ENCODE results near the gene EGLN3. TPM values are rescaled to one million over a fixed set of nuclear protein-coding genes. Genes with fewer than 3 reads are reported as not detected.

EGLN3 gene
- total RNA-seq, 1 donor from 2014 or later = 153 TPM

DNA sequence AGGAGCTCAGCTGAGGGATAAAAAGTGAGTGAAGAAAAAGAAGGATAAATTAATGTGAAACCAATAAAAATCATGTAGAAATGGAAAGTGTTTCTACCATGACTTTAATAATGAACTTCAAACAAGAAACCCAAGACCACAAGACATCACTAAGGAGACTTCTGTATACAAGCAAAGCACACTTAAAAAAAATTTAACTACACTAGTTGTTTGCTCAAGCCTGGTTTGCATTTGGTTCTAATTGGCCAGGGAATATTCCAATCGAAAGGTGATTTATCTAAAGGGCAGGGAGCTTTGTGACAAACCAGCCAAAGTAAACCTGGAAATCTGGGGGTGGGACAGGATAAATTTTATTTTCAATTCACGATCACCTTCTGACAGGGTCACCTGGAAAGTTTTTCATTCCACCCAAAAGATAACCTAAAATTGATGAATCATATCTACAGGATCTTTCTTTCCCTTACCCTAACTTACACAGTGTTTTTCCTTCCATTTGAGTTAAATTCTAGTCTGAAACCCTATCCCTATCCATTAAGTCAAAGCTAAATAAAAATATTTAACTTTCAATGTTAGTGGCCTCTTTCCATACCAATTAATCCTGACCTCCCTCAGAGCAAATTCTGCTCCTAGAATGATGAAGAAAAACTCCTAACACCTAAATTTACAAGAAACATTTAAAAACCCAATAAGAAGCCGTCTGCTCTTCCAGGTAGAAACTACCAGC is 2.6 kb downstream of the EGLN3 start:
- TF ChIP-seq, protein P1, sequence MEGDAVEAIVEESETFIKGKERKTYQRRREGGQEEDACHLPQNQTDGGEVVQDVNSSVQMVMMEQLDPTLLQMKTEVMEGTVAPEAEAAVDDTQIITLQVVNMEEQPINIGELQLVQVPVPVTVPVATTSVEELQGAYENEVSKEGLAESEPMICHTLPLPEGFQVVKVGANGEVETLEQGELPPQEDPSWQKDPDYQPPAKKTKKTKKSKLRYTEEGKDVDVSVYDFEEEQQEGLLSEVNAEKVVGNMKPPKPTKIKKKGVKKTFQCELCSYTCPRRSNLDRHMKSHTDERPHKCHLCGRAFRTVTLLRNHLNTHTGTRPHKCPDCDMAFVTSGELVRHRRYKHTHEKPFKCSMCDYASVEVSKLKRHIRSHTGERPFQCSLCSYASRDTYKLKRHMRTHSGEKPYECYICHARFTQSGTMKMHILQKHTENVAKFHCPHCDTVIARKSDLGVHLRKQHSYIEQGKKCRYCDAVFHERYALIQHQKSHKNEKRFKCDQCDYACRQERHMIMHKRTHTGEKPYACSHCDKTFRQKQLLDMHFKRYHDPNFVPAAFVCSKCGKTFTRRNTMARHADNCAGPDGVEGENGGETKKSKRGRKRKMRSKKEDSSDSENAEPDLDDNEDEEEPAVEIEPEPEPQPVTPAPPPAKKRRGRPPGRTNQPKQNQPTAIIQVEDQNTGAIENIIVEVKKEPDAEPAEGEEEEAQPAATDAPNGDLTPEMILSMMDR (IDR thresholded peaks at IDR 0.05; ENCODE audit: borderline replicate concordance) = no peak
- peak overlapping the region; percentile 96 for H3K4me3 ChIP-seq
- H3K4me1 ChIP-seq = peaks cover 77% of the 10 kb centered on the region
- no peaks in the 10 kb centered on the region for H3K9me3 ChIP-seq (replicated peaks)
- no peak for DNase-seq
- intact Hi-C loops (cut with micrococcal nuclease) = loop anchor here (10.0 kb wide), 1 partner anchor 106 kb away; no protein-coding TSS in a partner anchor
- H3K36me3 ChIP-seq = no peaks in the 10 kb centered on the region
- H3K27ac ChIP-seq (replicated peaks) = peak overlapping the region; percentile 90
- H3K27me3 ChIP-seq (ENCODE audit: low read depth) = no peaks in the 10 kb centered on the region

GRCh38 chr14:33946679-33947476 is 4.0 kb downstream of the EGLN3 start:
- no peaks in the 10 kb centered on the region for H3K9me3 ChIP-seq (replicated peaks)
- peaks cover 92% of the 10 kb centered on the region for H3K4me1 ChIP-seq
- TF ChIP-seq, protein P1 (IDR thresholded peaks at IDR 0.05; ENCODE audit: borderline replicate concordance) = no peak
- intact Hi-C loops (cut with micrococcal nuclease) = loop anchor here (10.0 kb wide), 1 partner anchor 108 kb away; no protein-coding TSS in a partner anchor
- H3K4me3 ChIP-seq = peak overlapping the region; percentile 96
- no peaks in the 10 kb centered on the region for H3K36me3 ChIP-seq
- no peaks in the 10 kb centered on the region for H3K27me3 ChIP-seq (ENCODE audit: low read depth)
- H3K27ac ChIP-seq (replicated peaks) = peak overlapping the region; percentile 61
- DNase-seq = no peak

GRCh38 chr14:33945210-33946088 is 5.4 kb downstream of the EGLN3 start:
- Histone ChIP-seq H3K36me3 (no peaks in the 10 kb centered on the region), H3K27me3 (ENCODE audit: low read depth) (no peaks in the 10 kb centered on the region), H3K9me3 (replicated peaks) (no peaks in the 10 kb centered on the region), H3K4me1 (peaks cover 95% of the 10 kb centered on the region), H3K27ac (replicated peaks) (peak overlapping the region; percentile 16), H3K4me3 (peak overlapping the region; percentile 96)
- DNase-seq = no peak
- intact Hi-C loops (cut with micrococcal nuclease) = loop anchor here (10.0 kb wide), 1 partner anchor 109 kb away; no protein-coding TSS in a partner anchor
- TF ChIP-seq, protein P1 (IDR thresholded peaks at IDR 0.05; ENCODE audit: borderline replicate concordance) = no peak

- Histone ChIP-seq H3K27ac (replicated peaks) (peak overlapping the region; percentile 27), H3K4me1 (peaks cover 98% of the 10 kb centered on the region), H3K4me3 (no peak overlapping the region), H3K27me3 (ENCODE audit: low read depth) (no peaks in the 10 kb centered on the region), H3K36me3 (no peaks in the 10 kb centered on the region), H3K9me3 (replicated peaks) (no peaks in the 10 kb centered on the region)
- TF ChIP-seq, protein P1 (IDR thresholded peaks at IDR 0.05; ENCODE audit: borderline replicate concordance) = no peak
- DNase-seq = no peak
- intact Hi-C loops (cut with micrococcal nuclease) = loop anchor here (10.0 kb wide), 1 partner anchor 112 kb away; no protein-coding TSS in a partner anchor
These were observed 7.6 kb downstream of the EGLN3 start for GRCh38 chr14:33943096-33943883.

Data from left ventricle myocardium inferior (tissue), 1 donor.